ENCODE measurements around the gene COL18A1.

DNA sequence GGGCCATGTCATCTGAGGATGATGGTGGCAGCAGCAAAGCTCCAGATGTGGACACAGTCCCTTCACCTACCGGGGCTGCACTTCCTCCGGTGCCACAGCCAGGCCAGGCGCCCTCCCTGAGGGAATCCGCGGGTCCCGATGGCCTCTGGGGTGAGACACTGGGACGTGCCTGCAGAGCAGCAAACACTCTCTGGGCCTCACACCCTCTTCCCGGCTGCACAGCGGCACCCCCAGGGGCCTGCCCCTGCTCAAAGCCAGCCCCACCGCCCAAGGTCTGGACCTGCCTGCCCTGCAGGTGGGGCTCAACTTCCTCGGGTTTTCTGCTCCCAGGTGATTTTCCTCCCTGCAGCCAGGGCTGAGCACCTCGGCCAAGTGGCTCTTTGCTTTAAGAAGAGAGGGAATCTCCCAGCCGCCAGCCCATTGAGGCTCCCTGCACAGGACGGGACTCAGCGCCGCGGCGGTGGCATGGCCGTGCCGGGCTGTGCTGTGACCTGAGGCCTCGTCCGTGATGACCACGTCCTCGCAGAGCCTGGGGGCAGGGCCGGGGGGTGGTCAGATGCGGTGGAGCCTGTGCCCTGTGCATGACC lies 21.3 kb upstream of the COL18A1 start:
- TF ChIP-seq TAF1 (IDR thresholded peaks at IDR 0.05; ENCODE audit: borderline replicate concordance, low read depth, low read length) (no peak), REST (IDR thresholded peaks at IDR 0.05; ENCODE audit: low read depth, low read length) (no peak), CHD2 (IDR thresholded peaks at IDR 0.05; ENCODE audit: low read length, partially characterized antibody) (no peak), POLR2AphosphoS5 (IDR thresholded peaks at IDR 0.05; ENCODE audit: low read depth, low read length) (no peak), PBX3 (IDR thresholded peaks at IDR 0.05) (no peak), TCF12 (IDR thresholded peaks at IDR 0.05) (no peak), USF2 (IDR thresholded peaks at IDR 0.05; ENCODE audit: borderline replicate concordance, low read depth, low read length) (no peak), RCOR1 (IDR thresholded peaks at IDR 0.05; ENCODE audit: low read length) (no peak), NFIC (IDR thresholded peaks at IDR 0.05; ENCODE audit: borderline replicate concordance) (no peak)
- TF ChIP-seq, protein P1, sequence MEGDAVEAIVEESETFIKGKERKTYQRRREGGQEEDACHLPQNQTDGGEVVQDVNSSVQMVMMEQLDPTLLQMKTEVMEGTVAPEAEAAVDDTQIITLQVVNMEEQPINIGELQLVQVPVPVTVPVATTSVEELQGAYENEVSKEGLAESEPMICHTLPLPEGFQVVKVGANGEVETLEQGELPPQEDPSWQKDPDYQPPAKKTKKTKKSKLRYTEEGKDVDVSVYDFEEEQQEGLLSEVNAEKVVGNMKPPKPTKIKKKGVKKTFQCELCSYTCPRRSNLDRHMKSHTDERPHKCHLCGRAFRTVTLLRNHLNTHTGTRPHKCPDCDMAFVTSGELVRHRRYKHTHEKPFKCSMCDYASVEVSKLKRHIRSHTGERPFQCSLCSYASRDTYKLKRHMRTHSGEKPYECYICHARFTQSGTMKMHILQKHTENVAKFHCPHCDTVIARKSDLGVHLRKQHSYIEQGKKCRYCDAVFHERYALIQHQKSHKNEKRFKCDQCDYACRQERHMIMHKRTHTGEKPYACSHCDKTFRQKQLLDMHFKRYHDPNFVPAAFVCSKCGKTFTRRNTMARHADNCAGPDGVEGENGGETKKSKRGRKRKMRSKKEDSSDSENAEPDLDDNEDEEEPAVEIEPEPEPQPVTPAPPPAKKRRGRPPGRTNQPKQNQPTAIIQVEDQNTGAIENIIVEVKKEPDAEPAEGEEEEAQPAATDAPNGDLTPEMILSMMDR (IDR thresholded peaks at IDR 0.05), result no peak
- TF ChIP-seq, protein P2, sequence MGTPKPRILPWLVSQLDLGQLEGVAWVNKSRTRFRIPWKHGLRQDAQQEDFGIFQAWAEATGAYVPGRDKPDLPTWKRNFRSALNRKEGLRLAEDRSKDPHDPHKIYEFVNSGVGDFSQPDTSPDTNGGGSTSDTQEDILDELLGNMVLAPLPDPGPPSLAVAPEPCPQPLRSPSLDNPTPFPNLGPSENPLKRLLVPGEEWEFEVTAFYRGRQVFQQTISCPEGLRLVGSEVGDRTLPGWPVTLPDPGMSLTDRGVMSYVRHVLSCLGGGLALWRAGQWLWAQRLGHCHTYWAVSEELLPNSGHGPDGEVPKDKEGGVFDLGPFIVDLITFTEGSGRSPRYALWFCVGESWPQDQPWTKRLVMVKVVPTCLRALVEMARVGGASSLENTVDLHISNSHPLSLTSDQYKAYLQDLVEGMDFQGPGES (IDR thresholded peaks at IDR 0.05; ENCODE audit: low read depth, low read length), result no peak
- TF ChIP-seq, protein P3, sequence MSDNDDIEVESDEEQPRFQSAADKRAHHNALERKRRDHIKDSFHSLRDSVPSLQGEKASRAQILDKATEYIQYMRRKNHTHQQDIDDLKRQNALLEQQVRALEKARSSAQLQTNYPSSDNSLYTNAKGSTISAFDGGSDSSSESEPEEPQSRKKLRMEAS (IDR thresholded peaks at IDR 0.05; ENCODE audit: low read depth), result no peak
